ENCODE results near the gene GUCA1A.
A peak's percentile ranks its signal among the peaks of the same experiment; 100 is the strongest.

The GUCA1A gene

GRCh38 chr6:42173101-42173500 is at the start of gene GUCA1A:
Gene GUCA1A (plus strand): TSS chr6:42173364. CDS start chr6:42173614, 250 bp downstream.
- no peak within 1 kb of the TSS for H3K4me3 ChIP-seq (ENCODE audit: low read depth, low read length)
- no peak for DNase-seq (ENCODE audit: low read depth)
- in situ Hi-C loops (cut with HindIII; ENCODE audit: low sequenced_read_pairs): loop anchor here (5.0 kb wide), 1 partner anchor 71 kb away; no protein-coding TSS in a partner anchor
- TF ChIP-seq CTCF (IDR thresholded peaks at IDR 0.05; ENCODE audit: low read depth, low read length, missing control alignments): no peak

GRCh38 chr6:42123379-42124103 is 49.6 kb upstream of the GUCA1A start:
- in situ Hi-C loops (cut with HindIII; ENCODE audit: low sequenced_read_pairs): no loop called here
- no peak for TF ChIP-seq CTCF (IDR thresholded peaks at IDR 0.05; ENCODE audit: low read depth, low read length, missing control alignments)
- DNase-seq (ENCODE audit: low read depth): no peak
- H3K4me3 ChIP-seq (ENCODE audit: low read depth, low read length): no peak overlapping the region

- in situ Hi-C loops (cut with HindIII; ENCODE audit: low sequenced_read_pairs): no loop called here
- no peak overlapping the region for H3K4me3 ChIP-seq (ENCODE audit: low read depth, low read length)
- DNase-seq (ENCODE audit: low read depth): no peak
- no peak for TF ChIP-seq CTCF (IDR thresholded peaks at IDR 0.05; ENCODE audit: low read depth, low read length, missing control alignments)
These were observed 48.8 kb upstream of the GUCA1A start for GRCh38 chr6:42124223-42124836.

- TF ChIP-seq CTCF (IDR thresholded peaks at IDR 0.05; ENCODE audit: low read depth, low read length, missing control alignments): no peak
These were observed 47.9 kb upstream of the GUCA1A start for GRCh38 chr6:42125231-42125630.

GRCh38 chr6:42125663-42126062 is 47.5 kb upstream of the GUCA1A start:
- in situ Hi-C loops (cut with HindIII; ENCODE audit: low sequenced_read_pairs): no loop called here
- no peak for TF ChIP-seq CTCF (IDR thresholded peaks at IDR 0.05; ENCODE audit: low read depth, low read length, missing control alignments)
- no peak for DNase-seq (ENCODE audit: low read depth)
- no peak overlapping the region for H3K4me3 ChIP-seq (ENCODE audit: low read depth, low read length)

More at GRCh38 chr6:42125231-42125630, 47.9 kb upstream of the GUCA1A start:
- H3K4me3 ChIP-seq (ENCODE audit: low read depth, low read length): no peak overlapping the region
- DNase-seq (ENCODE audit: low read depth): no peak
- in situ Hi-C loops (cut with HindIII; ENCODE audit: low sequenced_read_pairs): no loop called here

- H3K4me3 ChIP-seq (ENCODE audit: low read depth, low read length): no peak overlapping the region
- TF ChIP-seq CTCF (IDR thresholded peaks at IDR 0.05; ENCODE audit: low read depth, low read length, missing control alignments): peak; percentile 11
- peak; percentile 32 for DNase-seq (ENCODE audit: low read depth)
- in situ Hi-C loops (cut with HindIII; ENCODE audit: low sequenced_read_pairs): no loop called here
These were observed 44.5 kb upstream of the GUCA1A start for GRCh38 chr6:42128460-42129359.

Measured in astrocyte of the cerebellum (primary cell).